Measurements from ENCODE around the gene CCDC144A. TPM values are rescaled to one million over a fixed set of nuclear protein-coding genes. Genes with fewer than 3 reads are reported as not detected.
"Not testable (repeated sequence)": the region's sequence is repeated elsewhere in the genome, so short reads cannot be mapped to it uniquely, and the experiment has no call there.

Gene CCDC144A
- total RNA-seq, 2 experiments from 2014 or later: 0.03 to 0.36 TPM

DNA sequence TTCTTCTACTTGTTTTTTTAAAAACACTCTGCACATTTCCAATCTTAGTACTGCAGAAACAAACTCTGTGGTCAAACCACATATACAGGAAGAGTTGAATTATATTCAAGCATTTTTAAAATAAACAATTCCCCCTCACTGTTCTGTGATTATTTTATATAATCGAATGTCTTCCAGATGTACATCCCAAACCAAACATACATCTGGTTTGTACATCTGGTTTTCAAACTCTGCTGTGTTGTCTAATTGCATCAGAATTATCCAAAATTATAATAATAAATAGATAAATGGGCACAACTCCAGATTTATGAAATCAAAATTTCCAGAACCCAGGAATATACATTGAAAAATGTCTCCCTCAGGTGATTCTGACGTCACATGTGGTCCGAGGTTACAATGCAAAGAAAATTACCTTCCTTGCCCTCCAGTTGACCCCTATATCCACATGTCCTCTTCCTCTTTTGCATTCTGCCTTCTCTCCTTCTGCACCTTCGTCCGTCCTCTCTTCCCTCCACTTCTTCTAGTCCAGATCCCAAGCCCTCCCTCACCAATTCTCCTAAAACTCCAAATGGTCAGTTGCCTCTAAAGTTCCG lies 13.3 kb upstream of the CCDC144A start:
- no peak overlapping the region for H3K4me2 ChIP-seq (ENCODE audit: low read length)
- no peaks in the 10 kb centered on the region for H3K4me1 ChIP-seq (ENCODE audit: insufficient read depth, low read length, poor library complexity, severe bottlenecking)
- no peak overlapping the region for H3K4me3 ChIP-seq (ENCODE audit: low read depth, low read length, poor library complexity, severe bottlenecking)
- intact Hi-C loops (cut with micrococcal nuclease; ENCODE audit: unreplicated experiment): no loop called here
- no peaks in the 10 kb centered on the region for H3K9me3 ChIP-seq (ENCODE audit: low read length)
- no peak for DNase-seq (ENCODE audit: low spot score)
- H2AFZ ChIP-seq (ENCODE audit: low read length): no peak overlapping the region
- POLR2A ChIA-PET: no interaction called here
- CTCF ChIA-PET (ENCODE audit: unreplicated experiment): no interaction called here
- no peaks in the 10 kb centered on the region for H3K36me3 ChIP-seq (ENCODE audit: insufficient read depth, low read length)
- H3K79me2 ChIP-seq (ENCODE audit: insufficient read depth, low read depth, low read length): no peaks in the 10 kb centered on the region
- TF ChIP-seq CTCF (conservative IDR thresholded peaks at IDR 0.05; ENCODE audit: low read length) (no peak), EZH2phosphoT487 (IDR thresholded peaks at IDR 0.05; ENCODE audit: borderline replicate concordance, low read depth, low read length) (no peak)
- BruUV-seq (replicated peaks): no TSS peak
- no peaks in the 10 kb centered on the region for H3K9me2 ChIP-seq (ENCODE audit: insufficient read depth, low read length)
- no peaks in the 10 kb centered on the region for H4K20me1 ChIP-seq (ENCODE audit: insufficient read depth, low read length)
- H3K27ac ChIP-seq (ENCODE audit: low read depth, low read length, poor library complexity, severe bottlenecking): no peak overlapping the region

DNA sequence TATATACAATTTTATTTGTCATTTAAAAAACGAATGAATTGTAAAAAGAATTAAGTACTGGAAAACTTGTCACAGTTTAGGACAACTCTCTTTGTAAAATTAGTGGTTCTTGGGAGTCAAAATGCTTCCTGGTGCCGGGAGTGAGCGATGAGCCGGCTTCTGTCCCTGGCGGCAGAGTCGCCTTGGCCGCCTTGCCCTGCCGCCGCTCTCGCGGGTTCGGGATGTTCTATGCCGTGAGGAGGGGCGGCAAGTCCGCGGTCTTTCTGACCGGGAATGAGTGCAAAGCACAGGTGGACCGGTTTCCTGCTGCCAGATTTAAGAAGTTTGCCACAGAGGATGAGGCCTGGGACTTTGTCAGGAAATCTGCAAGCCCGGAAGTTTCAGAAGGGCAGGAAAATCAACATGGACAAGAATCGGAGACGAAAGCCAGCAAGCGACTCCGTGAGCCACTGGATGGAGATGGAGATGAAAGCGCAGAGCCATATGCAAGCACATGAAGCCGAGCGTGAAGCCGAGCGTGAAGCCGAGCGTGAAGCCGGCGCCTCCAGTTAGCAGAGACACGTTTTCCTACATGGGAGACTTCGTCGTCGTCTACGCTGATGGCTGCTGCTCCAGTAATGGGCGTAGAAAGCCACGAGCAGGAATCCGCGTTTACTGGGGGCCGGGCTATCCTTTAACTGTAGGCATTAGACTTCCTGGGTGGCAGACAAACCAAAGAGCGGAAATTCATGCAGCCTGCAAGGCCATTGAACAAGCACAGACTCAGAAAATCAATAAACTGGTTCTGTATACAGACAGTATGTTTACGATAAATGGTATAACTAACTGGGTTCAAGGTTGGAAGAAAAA lies 6.5 kb upstream of the CCDC144A start:
- H4K20me1 ChIP-seq (ENCODE audit: insufficient read depth, low read length); H3K9me2 ChIP-seq (ENCODE audit: insufficient read depth, low read length); H3K79me2 ChIP-seq (ENCODE audit: insufficient read depth, low read depth, low read length); H3K4me3 ChIP-seq (ENCODE audit: low read depth, low read length, poor library complexity, severe bottlenecking); H3K36me3 ChIP-seq (ENCODE audit: insufficient read depth, low read length); H2AFZ ChIP-seq (ENCODE audit: low read length); POLR2A ChIA-PET; BruUV-seq (replicated peaks); DNase-seq (ENCODE audit: low spot score); H3K9me3 ChIP-seq (ENCODE audit: low read length); CTCF ChIA-PET (ENCODE audit: unreplicated experiment); H3K4me1 ChIP-seq (ENCODE audit: insufficient read depth, low read length, poor library complexity, severe bottlenecking); H3K27ac ChIP-seq (ENCODE audit: low read depth, low read length, poor library complexity, severe bottlenecking); H3K4me2 ChIP-seq (ENCODE audit: low read length): not testable (repeated sequence)
- intact Hi-C loops (cut with micrococcal nuclease; ENCODE audit: unreplicated experiment): loop anchor here (5.0 kb wide), 1 partner anchor 91 kb away; no protein-coding TSS in a partner anchor

- H3K9me2 ChIP-seq (ENCODE audit: insufficient read depth, low read length); H3K9me3 ChIP-seq (ENCODE audit: low read length); H3K36me3 ChIP-seq (ENCODE audit: insufficient read depth, low read length); H3K4me1 ChIP-seq (ENCODE audit: insufficient read depth, low read length, poor library complexity, severe bottlenecking); H4K20me1 ChIP-seq (ENCODE audit: insufficient read depth, low read length); H3K79me2 ChIP-seq (ENCODE audit: insufficient read depth, low read depth, low read length); H3K4me3 ChIP-seq (ENCODE audit: low read depth, low read length, poor library complexity, severe bottlenecking); H3K4me2 ChIP-seq (ENCODE audit: low read length); H3K27ac ChIP-seq (ENCODE audit: low read depth, low read length, poor library complexity, severe bottlenecking); BruUV-seq (replicated peaks); DNase-seq (ENCODE audit: low spot score); H2AFZ ChIP-seq (ENCODE audit: low read length); CTCF ChIA-PET (ENCODE audit: unreplicated experiment): not testable (repeated sequence)
- intact Hi-C loops (cut with micrococcal nuclease; ENCODE audit: unreplicated experiment): loop anchor here (5.0 kb wide), 1 partner anchor 149 kb away; no protein-coding TSS in a partner anchor
- POLR2A ChIA-PET: interaction anchor here (0.7 kb wide), 1 partner anchor 24 kb away, joined by 5 read pairs; no protein-coding TSS in a partner anchor
Observed at GRCh38 chr17:16686019-16686418, 4.0 kb upstream of the CCDC144A start.

DNA sequence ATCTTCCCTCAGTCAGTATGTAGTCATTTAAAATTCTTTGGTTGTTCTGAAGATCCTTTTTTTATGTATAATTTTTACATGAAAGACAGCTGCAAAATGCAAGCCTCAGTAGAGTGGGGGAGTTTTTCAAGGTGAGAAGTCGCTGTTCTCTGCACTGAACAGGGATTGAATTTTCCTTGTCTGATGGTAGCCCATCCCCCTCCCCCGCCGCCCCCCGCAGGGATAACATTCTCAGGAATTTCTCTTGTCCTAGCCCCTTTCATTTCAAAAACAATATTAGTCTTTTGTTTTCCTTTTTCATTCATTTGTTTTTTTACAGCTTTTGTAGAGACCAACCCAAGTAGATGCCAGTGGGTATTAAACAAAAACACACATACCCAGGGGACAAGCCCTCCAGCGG lies 2.9 kb upstream of the CCDC144A start:
- H2AFZ ChIP-seq (ENCODE audit: low read length); H3K9me3 ChIP-seq (ENCODE audit: low read length); DNase-seq (ENCODE audit: low spot score); H3K79me2 ChIP-seq (ENCODE audit: insufficient read depth, low read depth, low read length); BruUV-seq (replicated peaks); POLR2A ChIA-PET; H3K27ac ChIP-seq (ENCODE audit: low read depth, low read length, poor library complexity, severe bottlenecking); H3K9me2 ChIP-seq (ENCODE audit: insufficient read depth, low read length); H3K4me1 ChIP-seq (ENCODE audit: insufficient read depth, low read length, poor library complexity, severe bottlenecking); H3K4me3 ChIP-seq (ENCODE audit: low read depth, low read length, poor library complexity, severe bottlenecking); H4K20me1 ChIP-seq (ENCODE audit: insufficient read depth, low read length); CTCF ChIA-PET (ENCODE audit: unreplicated experiment); H3K4me2 ChIP-seq (ENCODE audit: low read length); H3K36me3 ChIP-seq (ENCODE audit: insufficient read depth, low read length): not testable (repeated sequence)
- intact Hi-C loops (cut with micrococcal nuclease; ENCODE audit: unreplicated experiment): loop anchor here (5.0 kb wide), 1 partner anchor 150 kb away; no protein-coding TSS in a partner anchor

- H3K9me2 ChIP-seq (ENCODE audit: insufficient read depth, low read length); intact Hi-C loops (cut with micrococcal nuclease; ENCODE audit: unreplicated experiment); H3K36me3 ChIP-seq (ENCODE audit: insufficient read depth, low read length); H2AFZ ChIP-seq (ENCODE audit: low read length); DNase-seq (ENCODE audit: low spot score); H4K20me1 ChIP-seq (ENCODE audit: insufficient read depth, low read length); CTCF ChIA-PET (ENCODE audit: unreplicated experiment); BruUV-seq (replicated peaks); H3K4me2 ChIP-seq (ENCODE audit: low read length); H3K27ac ChIP-seq (ENCODE audit: low read depth, low read length, poor library complexity, severe bottlenecking); H3K4me1 ChIP-seq (ENCODE audit: insufficient read depth, low read length, poor library complexity, severe bottlenecking); H3K9me3 ChIP-seq (ENCODE audit: low read length); H3K4me3 ChIP-seq (ENCODE audit: low read depth, low read length, poor library complexity, severe bottlenecking); POLR2A ChIA-PET; H3K79me2 ChIP-seq (ENCODE audit: insufficient read depth, low read depth, low read length): not testable (repeated sequence)
Observed at GRCh38 chr17:16690447-16690846, 406 bp downstream of the CCDC144A start.

Data from OCI-LY7 (cell line).